HL-60 (cell line): Measurements from ENCODE around the gene ELMOD3.

Source experiments
- CTCF ChIP-seq: IDR thresholded peaks from one replicate; pipeline ENCODE4 v1.5.1; 2011; ENCODE audit warnings: low read length, control low read depth, inconsistent platforms; ENCODE audit not compliant: insufficient read depth
- GABPA ChIP-seq: IDR thresholded peaks from 2 replicates; pipeline ENCODE4 v1.6.1; 2012; ENCODE audit warnings: low read depth
- POLR2AphosphoS5 ChIP-seq: IDR thresholded peaks from 2 replicates; pipeline ENCODE4 v1.6.1; 2012; ENCODE audit warnings: low read depth
- REST ChIP-seq: IDR thresholded peaks from 2 replicates; pipeline ENCODE4 v1.6.1; 2012; ENCODE audit warnings: low read depth; ENCODE audit not compliant: insufficient replicate concordance

GRCh38 chr2:85419009-85419675 is 64.6 kb downstream of the ELMOD3 start:
- TF ChIP-seq CTCF = no peak
- TF ChIP-seq REST = no peak
- TF ChIP-seq POLR2AphosphoS5 = no peak; the same call in 1 of the 2 replicates
- TF ChIP-seq GABPA = no peak
